Right ventricle myocardium superior (tissue), 1 donor: ENCODE measurements around the gene PEBP1. TPM values are rescaled to one million over a fixed set of nuclear protein-coding genes. Genes with fewer than 3 reads are reported as not detected.

Experiments used
- ATAC-seq: fragments of 200-7000 bp; cut with Tn5 transposase; one replicate; pipeline ENCODE4 v1.9.1; 2020; ENCODE audit warnings: mild to moderate bottlenecking; ENCODE audit not compliant: poor library complexity
- DNase-seq: peaks from one replicate; pipeline ENCODE4 v3.0.0-alpha.2; 2020
- intact Hi-C: fragments of 100-400 bp; cut with DNase I; formaldehyde crosslinking; loops from one replicate; pipeline ENCODE4 v1.11.2; 2022
- total RNA-seq: library from RNA; stranded (reverse); fragmentation: NEBNext Ultra II Directional; extraction: Animal tissue kit (Norgen Biotek cat#: 25700); gene quantifications from one replicate; pipeline ENCODE4 v1.2.1, GENCODE V29; 2021
- donor health status: DM: no; HTN: yes; CAD: no; lungs with severe emphysema.

Gene PEBP1
- total RNA-seq, 1 donor from 2014 or later, result 498 TPM

DNA sequence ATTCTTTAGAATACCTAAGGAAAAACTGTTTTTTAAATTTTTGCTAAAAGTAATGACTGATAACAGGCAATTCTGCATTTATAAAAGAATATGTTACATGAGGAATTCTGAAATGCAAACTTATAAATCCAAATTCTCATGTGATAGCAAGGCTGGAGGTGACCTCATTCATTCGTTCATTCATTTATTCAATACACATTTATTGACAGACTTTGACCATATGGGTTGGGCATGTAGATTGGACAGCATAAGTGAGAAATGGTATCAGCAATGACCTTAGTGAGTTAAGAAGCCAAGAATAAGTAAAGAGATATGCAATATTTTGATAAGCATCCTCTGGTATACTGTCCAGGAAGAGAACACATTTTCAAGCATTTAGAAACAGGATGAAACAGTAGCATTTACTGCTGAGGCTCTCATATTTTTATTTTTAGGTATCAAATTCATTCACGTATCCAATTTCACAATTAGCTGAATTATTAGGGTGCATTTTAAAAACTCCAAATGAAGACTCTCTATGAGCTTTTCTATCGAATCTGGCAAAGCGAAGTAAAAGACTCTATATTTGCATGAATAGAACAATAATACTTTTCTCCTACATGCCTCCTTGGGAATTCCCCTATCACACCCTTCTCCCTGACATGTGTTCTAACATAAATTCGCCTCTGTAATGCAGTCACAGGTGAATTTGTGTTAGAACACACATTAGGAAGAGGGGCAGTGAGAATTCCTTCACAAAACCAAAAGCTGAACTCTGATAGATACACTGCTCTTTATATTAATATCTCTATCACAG is 49.9 kb downstream of the PEBP1 start:
- ATAC-seq (no peak), DNase-seq (no peak)
- intact Hi-C loops, result loop anchor here (5.0 kb wide), 1 partner anchor 192 kb away; the partner anchor contains the start of gene SUDS3

DNA sequence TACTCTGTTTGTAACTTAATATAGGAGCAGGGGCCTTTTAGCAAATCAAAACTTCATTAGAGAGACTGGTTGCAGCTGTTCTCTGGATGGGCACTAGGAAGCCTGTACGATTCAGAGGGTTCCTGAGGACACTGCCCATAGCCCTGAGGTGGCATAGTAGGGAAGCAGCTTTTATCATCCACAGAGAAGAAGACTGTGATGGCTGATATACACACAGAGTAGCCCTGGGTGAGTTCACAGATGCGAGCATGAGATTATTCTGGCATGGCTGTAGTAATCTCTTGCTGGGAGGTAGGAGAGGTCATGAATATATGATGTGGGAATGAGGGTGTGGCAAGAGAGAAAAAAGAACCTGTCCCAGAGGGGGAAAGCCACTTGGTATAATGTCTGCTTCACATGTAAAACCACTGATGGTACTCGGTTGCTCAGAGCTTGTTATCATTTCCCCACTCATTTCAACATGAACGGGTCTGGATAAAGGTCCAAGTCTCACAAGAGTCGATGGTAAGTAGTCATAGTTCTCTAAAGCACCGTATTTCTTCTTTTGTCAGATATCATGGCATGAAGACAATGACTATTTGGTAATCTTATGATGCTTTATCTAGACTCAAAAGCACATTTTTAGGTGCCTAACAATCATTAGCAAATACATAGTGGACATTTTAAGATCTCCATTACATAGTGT is 52.0 kb downstream of the PEBP1 start:
- DNase-seq, result no peak
- ATAC-seq, result no peak
- intact Hi-C loops, result loop anchor here (5.0 kb wide), 1 partner anchor 189 kb away; the partner anchor contains the start of gene SUDS3

DNA sequence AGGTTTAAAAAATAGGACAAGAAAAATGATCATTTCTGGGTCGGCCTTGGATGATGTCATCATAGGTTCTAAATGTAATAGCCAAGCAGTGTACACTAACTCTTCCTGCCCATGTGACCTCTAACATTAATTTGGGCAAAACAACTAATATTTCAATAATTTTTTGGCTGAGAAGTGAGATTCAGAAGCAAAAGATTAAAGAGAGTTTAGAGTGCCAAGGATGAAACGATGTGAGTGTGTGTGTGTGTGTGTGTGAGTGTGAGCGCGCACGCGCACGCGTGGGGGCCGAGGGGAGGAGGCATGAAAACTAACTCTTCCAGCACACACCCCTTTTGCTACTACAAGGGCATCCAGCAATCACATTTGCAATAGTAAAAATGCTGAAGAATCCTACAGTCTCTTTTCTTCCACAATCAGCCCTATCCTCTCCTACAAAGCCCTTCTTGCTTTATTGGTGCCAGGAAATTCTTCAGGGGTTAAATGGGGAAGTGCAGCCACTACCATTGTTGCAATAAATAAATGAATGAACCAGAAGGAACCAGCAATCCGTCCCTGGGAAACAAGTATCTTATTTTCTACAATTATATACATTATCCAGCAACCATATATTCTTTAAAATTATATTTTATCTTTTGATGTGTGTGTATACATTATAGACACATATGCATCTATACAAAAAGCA is 52.9 kb downstream of the PEBP1 start:
- DNase-seq (peak; percentile 60), ATAC-seq (peak; percentile 80)
- intact Hi-C loops, result loop anchor here (5.0 kb wide), 1 partner anchor 188 kb away; the partner anchor contains the start of gene SUDS3

GRCh38 chr12:118189741-118190191 is 53.8 kb downstream of the PEBP1 start:
- intact Hi-C loops, result loop anchor here (5.0 kb wide), 1 partner anchor 188 kb away; the partner anchor contains the start of gene SUDS3
- DNase-seq, result peak; percentile 47
- peak; percentile 80 for ATAC-seq

DNA sequence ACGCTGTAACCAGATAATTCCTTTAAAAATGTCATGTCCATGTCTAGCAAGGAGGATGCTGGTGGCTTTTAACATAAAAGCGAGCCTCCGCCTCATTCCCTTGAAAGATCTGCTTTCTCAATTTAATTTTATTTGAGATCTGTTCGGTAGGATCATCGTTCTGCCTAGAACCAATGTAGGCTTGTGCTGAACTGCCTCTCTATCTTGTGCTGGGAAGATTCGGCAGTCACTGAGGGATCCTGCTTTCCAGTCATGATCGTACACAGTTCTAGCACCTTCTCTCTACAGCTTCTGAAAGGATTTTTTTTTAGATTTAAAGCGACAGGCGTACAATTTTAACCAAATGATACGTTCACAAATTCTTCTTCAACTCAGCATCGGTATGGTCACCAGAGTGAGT is 54.3 kb downstream of the PEBP1 start:
- peak; percentile 59 for ATAC-seq
- DNase-seq, result no peak
- intact Hi-C loops, result no loop called here

DNA sequence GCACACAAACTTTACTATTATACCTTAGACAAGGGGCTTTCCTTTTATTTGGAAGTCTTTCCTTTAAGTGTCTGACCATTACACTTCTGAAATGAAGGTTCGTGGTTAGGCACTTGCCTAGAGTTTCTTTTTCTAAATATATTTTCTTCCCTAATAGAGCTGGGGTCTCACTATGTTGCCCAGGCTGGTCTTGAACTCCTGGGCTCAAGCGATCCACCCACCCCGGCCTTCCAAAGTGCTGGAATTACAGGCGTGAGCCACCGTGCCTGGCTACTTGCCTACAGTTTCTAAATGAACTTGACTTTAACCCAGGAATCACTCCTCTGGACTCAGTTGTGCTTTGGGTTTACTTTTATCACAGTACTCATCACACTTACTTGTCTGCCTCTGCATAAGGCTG is 57.6 kb downstream of the PEBP1 start:
- no peak for DNase-seq
- no peak for ATAC-seq
- intact Hi-C loops, result no loop called here

GRCh38 chr12:118193958-118194357 is 58.0 kb downstream of the PEBP1 start:
- intact Hi-C loops, result no loop called here

More at GRCh38 chr12:118193958-118194357, 58.0 kb downstream of the PEBP1 start:
- DNase-seq, result no peak
- ATAC-seq, result no peak

Other genes starting within 250 kb of the PEBP1 start
- gene KSR2, start 167.1 kb upstream of the PEBP1 start, total RNA-seq, result not detected
- 3.5 TPM for gene RFC5, start 119.4 kb upstream of the PEBP1 start, total RNA-seq
- 98.1 TPM for gene WSB2, start 74.9 kb upstream of the PEBP1 start, total RNA-seq
- gene VSIG10, start 32.1 kb upstream of the PEBP1 start, total RNA-seq, result 12.0 TPM
- 21.8 TPM for gene TAOK3, start 236.8 kb downstream of the PEBP1 start, total RNA-seq
- gene SUDS3, start 240.4 kb downstream of the PEBP1 start, total RNA-seq, result 17.0 TPM